Common myeloid progenitor, CD34-positive (primary cell): Measurements from ENCODE around the gene CPT1B.
"Not testable (repeated sequence)": the region's sequence is repeated elsewhere in the genome, so short reads cannot be mapped to it uniquely, and the experiment has no call there.

Experiments
- CTCF ChIA-PET: fragments of 350-600 bp; sonication (Branson Sonifier 250); formaldehyde crosslinking; loops from one replicate; lab custom pipeline; 2021; ENCODE audit warnings: antibody characterized with exemption; lab: Charles Lee
- POLR2A ChIA-PET: fragments of 350-600 bp; sonication (Branson Sonifier 250); formaldehyde crosslinking; loops from one replicate; lab custom pipeline; 2021; ENCODE audit warnings: antibody characterized with exemption; lab: Charles Lee
- DNase-seq, 3 donors: peaks; one replicate each; pipeline versions ENCODE4 v3.0.0 to v3.0.0-alpha.2; 2013
- H3K27ac ChIP-seq, 2 experiments: 1 replicate in 1 of 2; 2 replicates in 1 of 2; pipeline ENCODE4 v1.7.0; 2013; ENCODE audit warnings: inconsistent platforms in 2 of 2, low read length in 2 of 2, mild to moderate bottlenecking in 2 of 2, low read depth in 1 of 2, moderate library complexity in 1 of 2; ENCODE audit not compliant: severe bottlenecking in 2 of 2, insufficient read depth in 1 of 2, poor library complexity in 1 of 2
- H3K27me3 ChIP-seq, 5 experiments: replicated peaks in 2 of 5; 1 replicate in 3 of 5; 2 replicates in 2 of 5; pipeline versions ENCODE4 v1.6.1 to v1.7.0; 2013; ENCODE audit warnings: low read length in 4 of 5, mild to moderate bottlenecking in 2 of 5, moderate library complexity in 2 of 5, inconsistent platforms in 1 of 5; ENCODE audit not compliant: insufficient read depth in 5 of 5, control insufficient read depth in 4 of 5
- H3K36me3 ChIP-seq, 4 experiments: 1 replicate in 2 of 4; 2 replicates in 2 of 4; pipeline versions ENCODE4 v1.6.1 to v1.7.0; 2013; ENCODE audit warnings: low read length in 3 of 4, control low read depth in 1 of 4, mild to moderate bottlenecking in 1 of 4; ENCODE audit not compliant: control insufficient read depth in 4 of 4, insufficient read depth in 4 of 4
- H3K4me1 ChIP-seq, 4 experiments: 1 replicate in 3 of 4; 2 replicates in 1 of 4; pipeline versions ENCODE4 v1.6.1 to v1.7.1; 2013; ENCODE audit warnings: low read length in 3 of 4, mild to moderate bottlenecking in 3 of 4, control low read depth in 1 of 4, inconsistent platforms in 1 of 4, moderate library complexity in 1 of 4; ENCODE audit not compliant: control insufficient read depth in 4 of 4, insufficient read depth in 4 of 4; ENCODE audit errors: control extremely low read depth in 1 of 4
- H3K4me3 ChIP-seq, 7 experiments: 1 replicate in 4 of 7; 2 replicates in 3 of 7; pipeline versions ENCODE4 v1.5.1 to v1.7.0; 2013; ENCODE audit warnings: mild to moderate bottlenecking in 7 of 7, low read length in 6 of 7, moderate library complexity in 6 of 7, inconsistent platforms in 2 of 7, low read depth in 2 of 7, control low read depth in 1 of 7; ENCODE audit not compliant: insufficient read depth in 4 of 7, control insufficient read depth in 1 of 7; ENCODE audit errors: extremely low read depth in 1 of 7
- H3K9me3 ChIP-seq, 5 experiments: 1 replicate in 4 of 5; 2 replicates in 1 of 5; pipeline versions ENCODE4 v1.6.1 to v1.7.1; 2013; ENCODE audit warnings: low read length in 4 of 5, mild to moderate bottlenecking in 2 of 5, inconsistent platforms in 1 of 5, low read depth in 1 of 5, moderate library complexity in 1 of 5; ENCODE audit not compliant: control insufficient read depth in 4 of 5, insufficient read depth in 2 of 5; ENCODE audit errors: control extremely low read depth in 1 of 5
- WGBS: methylation state at CpG from one replicate; pipeline ENCODE4 v1.1.5; 2013; ENCODE audit not compliant: insufficient coverage; 5-methylcytosine and 5-hydroxymethylcytosine counted together

Gene CPT1B

DNA sequence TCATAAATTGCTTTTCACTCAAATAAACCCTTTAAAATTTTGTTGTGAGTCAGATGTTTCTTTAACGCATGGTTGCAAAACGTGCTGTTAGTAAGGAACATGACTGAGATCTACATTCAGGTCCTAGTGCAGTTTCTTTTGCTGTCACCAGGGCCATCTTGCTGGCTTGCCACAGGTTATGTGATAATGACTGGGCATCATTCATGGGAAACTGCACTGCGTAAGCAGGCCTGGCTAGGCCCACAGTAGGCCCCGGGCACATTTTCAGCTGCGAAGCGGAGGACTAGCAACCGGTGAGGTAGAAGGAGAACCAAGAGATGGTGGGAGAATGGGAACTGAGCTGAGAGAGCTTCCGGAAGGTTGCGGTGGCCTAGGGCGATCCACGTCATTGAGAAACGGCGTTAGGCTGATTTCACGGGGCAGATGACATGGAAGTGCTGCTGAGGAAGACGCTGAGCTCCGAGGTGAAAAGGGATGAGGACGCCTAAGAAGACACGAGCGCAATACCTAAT lies 35.8 kb downstream of the CPT1B start:
- CTCF ChIA-PET, result interaction anchor here (0.7 to 1.0 kb wide), 3 partner anchors 14 to 24 kb away, joined by 3 read pairs; partner anchors contain the start of gene SCO2
- DNase-seq, result peak in 1 of 3 donors; percentile 52
- no peak overlapping the region for H3K27ac ChIP-seq
- POLR2A ChIA-PET, result no interaction called here
- H3K27me3 ChIP-seq, result peaks cover 0 to 14% (median 0%) of the 10 kb centered on the region in 5 experiments
- H3K9me3 ChIP-seq, result no peaks in the 10 kb centered on the region
- H3K4me3 ChIP-seq, result no peak overlapping the region
- no peaks in the 10 kb centered on the region for H3K36me3 ChIP-seq
- 96% methylated on average over 15 of the region's 19 CpGs for WGBS
- H3K4me1 ChIP-seq, result peaks cover 13 to 74% (median 61%) of the 10 kb centered on the region in 4 experiments

DNA sequence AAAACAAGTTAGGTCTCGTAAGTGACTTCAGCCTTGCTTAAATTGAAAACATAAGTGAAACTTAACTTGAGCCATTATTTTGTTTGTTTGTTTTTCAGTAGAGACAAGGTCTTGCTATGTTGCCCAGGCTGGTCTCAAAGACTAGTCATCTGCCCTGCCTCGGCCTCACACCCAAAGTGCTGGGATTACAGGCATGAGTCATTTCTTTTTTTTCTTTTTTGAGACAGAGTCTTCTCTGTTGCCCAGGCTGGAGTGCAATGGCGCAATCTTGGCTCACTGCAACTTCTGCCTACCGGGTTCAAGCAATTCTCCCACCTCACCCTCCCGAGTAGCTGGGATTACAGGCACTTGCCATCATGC lies 36.6 kb downstream of the CPT1B start:
- H3K27ac ChIP-seq, H3K9me3 ChIP-seq, H3K4me3 ChIP-seq, H3K36me3 ChIP-seq, H3K27me3 ChIP-seq: not testable (repeated sequence)
- peak in 2 of 3 donors; percentile 47 to 48 for DNase-seq
- 89% methylated on average over 4 of the region's 5 CpGs for WGBS
- H3K4me1 ChIP-seq, result peaks cover 13 to 69% (median 58%) of the 10 kb centered on the region in 4 experiments
- CTCF ChIA-PET, result interaction anchor here (0.9 to 3.0 kb wide), 4 partner anchors 9 to 71 kb away, joined by 3 to 13 read pairs (median 3); partner anchors contain the start of gene SYCE3
- POLR2A ChIA-PET, result interaction anchor here (3.0 kb wide), 1 partner anchor 15 kb away, joined by 41 read pairs; the partner anchor contains the start of gene SCO2

DNA sequence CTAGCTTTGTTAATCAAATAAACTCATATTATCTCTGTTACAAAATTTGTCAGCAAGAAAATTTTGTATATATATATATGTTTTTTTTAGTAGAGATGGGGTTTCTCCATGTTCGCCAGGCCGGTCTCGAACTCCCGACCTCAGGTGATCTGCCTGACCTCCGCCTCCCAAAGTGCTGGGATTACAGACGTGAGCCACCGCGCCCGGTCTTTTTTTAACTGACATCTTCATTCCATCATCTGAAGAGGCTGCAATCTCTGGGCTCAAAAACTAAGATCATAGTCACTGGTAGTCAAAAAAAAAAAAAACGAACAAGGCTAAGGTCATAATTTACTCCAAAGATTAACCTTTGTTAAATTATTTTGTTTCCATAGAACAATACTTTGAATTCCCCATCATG lies 37.8 kb downstream of the CPT1B start:
- CTCF ChIA-PET, result interaction anchor here (0.6 to 4.1 kb wide), 7 partner anchors 10 to 79 kb away, joined by 3 to 53 read pairs (median 5); partner anchors contain the start of genes SCO2, SYCE3 and TYMP
- POLR2A ChIA-PET, result interaction anchor here (0.8 to 3.0 kb wide), 2 partner anchors 14 to 42 kb away, joined by 7 to 41 read pairs; partner anchors contain the start of genes CHKB and SCO2
- Histone ChIP-seq H3K27ac (peak overlapping the region; percentile 89 to 98), H3K9me3 (no peaks in the 10 kb centered on the region), H3K4me1 (peaks cover 13 to 61% (median 47%) of the 10 kb centered on the region in 4 experiments), H3K27me3 (no peaks in the 10 kb centered on the region), H3K4me3 (peak overlapping the region in 1 of 7 experiments; percentile 34), H3K36me3 (no peaks in the 10 kb centered on the region)
- no CpG with 5 or more reads among the region's 10 CpGs for WGBS
- DNase-seq, result no peak

DNA sequence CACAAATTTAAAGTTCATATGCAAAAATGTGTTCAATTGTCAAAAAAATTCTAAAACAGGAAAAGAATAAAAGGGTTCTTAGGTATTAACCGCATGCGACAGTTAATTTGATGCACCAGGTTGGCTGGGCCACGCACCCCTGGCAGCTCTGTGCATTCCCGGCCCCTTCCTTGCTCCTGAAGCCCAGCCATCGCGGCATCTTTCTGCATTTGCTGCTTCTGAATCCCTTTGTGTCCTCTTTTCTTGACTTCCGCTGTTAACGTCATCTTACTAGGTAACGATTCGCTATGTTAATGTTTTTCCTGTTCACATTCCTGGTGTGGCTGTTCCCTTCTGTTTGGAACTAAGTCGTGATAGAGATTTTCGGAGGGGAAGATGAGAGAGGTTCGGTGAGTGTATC lies 40.5 kb downstream of the CPT1B start:
- Histone ChIP-seq H3K27me3 (peaks cover 0 to 2% (median 0%) of the 10 kb centered on the region in 5 experiments), H3K27ac (peak overlapping the region in 1 of 2 experiments; percentile 98), H3K9me3 (no peaks in the 10 kb centered on the region), H3K4me1 (peaks cover 13 to 56% (median 35%) of the 10 kb centered on the region in 4 experiments), H3K4me3 (no peak overlapping the region), H3K36me3 (no peaks in the 10 kb centered on the region)
- DNase-seq, result no peak
- WGBS, result 98% methylated on average over 13 of the region's 13 CpGs
- ChIA-PET POLR2A (interaction anchor here (1.4 kb wide), 1 partner anchor 11 kb away, joined by 6 read pairs; no protein-coding TSS in a partner anchor), CTCF (interaction anchor here (1.2 to 4.1 kb wide), 3 partner anchors 10 to 26 kb away, joined by 3 to 53 read pairs (median 10); partner anchors contain the start of genes SCO2, SYCE3 and TYMP)

DNA sequence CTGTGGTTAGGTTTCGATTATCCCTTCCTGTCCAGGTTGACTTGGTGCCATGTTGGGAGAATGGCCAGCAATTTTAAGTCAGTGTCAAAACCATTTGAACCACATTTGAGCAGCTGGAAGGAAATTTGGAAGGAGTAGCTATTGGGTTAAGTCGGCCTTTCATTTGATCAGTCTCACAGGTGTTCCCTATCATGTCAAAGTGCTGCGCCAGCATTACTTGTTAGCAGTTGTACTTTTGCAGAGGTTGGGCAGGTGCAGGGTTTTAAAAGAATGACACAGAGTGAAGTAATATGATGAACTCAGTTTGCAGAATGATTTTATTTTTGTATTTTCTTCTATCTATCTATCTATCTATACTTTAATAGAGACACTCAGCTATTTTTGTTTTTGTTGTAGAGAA lies 42.0 kb downstream of the CPT1B start:
- WGBS, result 95% methylated on average over 3 of the region's 3 CpGs
- Histone ChIP-seq H3K9me3 (no peaks in the 10 kb centered on the region), H3K27ac (no peak overlapping the region), H3K4me1 (peaks cover 13 to 55% (median 45%) of the 10 kb centered on the region in 4 experiments), H3K4me3 (no peak overlapping the region), H3K36me3 (no peaks in the 10 kb centered on the region), H3K27me3 (peaks cover 0 to 17% (median 3%) of the 10 kb centered on the region in 5 experiments)
- ChIA-PET POLR2A (no interaction called here), CTCF (interaction anchor here (1.0 to 2.1 kb wide), 3 partner anchors 9 to 83 kb away, joined by 3 to 14 read pairs (median 5); partner anchors contain the start of genes KLHDC7B and SCO2)
- no peak for DNase-seq

DNA sequence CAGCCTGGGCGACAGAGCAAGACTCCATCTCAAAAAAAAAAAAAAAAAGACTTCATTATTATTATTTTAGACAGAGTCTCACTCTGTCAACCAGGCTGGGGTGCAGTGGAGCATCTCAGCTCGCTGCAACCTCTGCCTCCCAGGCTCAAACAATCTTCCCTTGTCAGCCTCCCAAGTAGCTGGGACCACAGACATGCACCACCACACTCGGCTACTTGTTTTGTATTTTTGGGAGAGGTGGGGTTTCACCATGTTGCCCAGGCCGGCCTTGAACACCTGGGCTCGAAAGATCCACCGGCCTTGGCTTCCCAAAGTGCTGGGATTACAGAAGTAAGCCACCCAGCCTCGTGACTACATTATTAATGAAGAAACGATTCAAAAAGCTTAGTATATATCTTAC lies 43.1 kb downstream of the CPT1B start:
- ChIA-PET CTCF (interaction anchor here (1.5 to 2.1 kb wide), 2 partner anchors 9 to 10 kb away, joined by 5 to 14 read pairs; partner anchors contain the start of genes KLHDC7B and SCO2), POLR2A (no interaction called here)
- H3K9me3 ChIP-seq, result no peaks in the 10 kb centered on the region
- no peak overlapping the region for H3K4me3 ChIP-seq
- 90% methylated on average over 5 of the region's 8 CpGs for WGBS
- no peak overlapping the region for H3K27ac ChIP-seq
- no peaks in the 10 kb centered on the region for H3K36me3 ChIP-seq
- peaks cover 8 to 56% (median 47%) of the 10 kb centered on the region in 4 experiments for H3K4me1 ChIP-seq
- H3K27me3 ChIP-seq, result peaks cover 0 to 28% (median 3%) of the 10 kb centered on the region in 5 experiments
- no peak for DNase-seq
